D721Med (cell line): ENCODE data around the gene IFT74.
A peak's percentile ranks its signal among the peaks of the same experiment; 100 is the strongest.

Experiments used
- DNase-seq: peaks from one replicate; pipeline ENCODE4 v3.0.0; 2011; ENCODE audit warnings: low spot score; ENCODE audit not compliant: insufficient read length
- FAIRE-seq: peaks from 2 replicates; lab custom pipeline; 2011; peaks lifted over from hg19 to GRCh38; lab: Jason Lieb, UNC
- CTCF ChIP-seq: IDR thresholded peaks from 2 replicates; pipeline ENCODE4 v1.5.1; 2012; ENCODE audit warnings: mild to moderate bottlenecking, control low read depth; ENCODE audit not compliant: insufficient read depth; ENCODE audit errors: missing control alignments

The IFT74 gene

GRCh38 chr9:27005491-27005890 lies 49.3 kb downstream of the IFT74 start, which contains the start of gene LRRC19:
TSS of gene LRRC19 (minus strand) at chr9:27005672. CDS start at chr9:26999694, 5,978 bp downstream.
- no peak for DNase-seq
- no peak for FAIRE-seq
- no peak for TF ChIP-seq CTCF

- FAIRE-seq, result no peak
- DNase-seq, result no peak
Observed at GRCh38 chr9:27019589-27019988, 63.4 kb downstream of the IFT74 start.

GRCh38 chr9:27022920-27023319 lies 66.7 kb downstream of the IFT74 start:
- TF ChIP-seq CTCF, result no peak
- no peak for FAIRE-seq
- no peak for DNase-seq

More at GRCh38 chr9:27019589-27019988, 63.4 kb downstream of the IFT74 start:
- no peak for TF ChIP-seq CTCF

GRCh38 chr9:27029186-27029585 lies 73.0 kb downstream of the IFT74 start:
- FAIRE-seq (no peak), DNase-seq (no peak)
- no peak for TF ChIP-seq CTCF

GRCh38 chr9:27033815-27034403 lies 77.7 kb downstream of the IFT74 start:
- FAIRE-seq (peak; percentile 92), DNase-seq (no peak)
- peak; percentile 72 for TF ChIP-seq CTCF

- TF ChIP-seq CTCF, result no peak
- DNase-seq (no peak), FAIRE-seq (no peak)
Observed at GRCh38 chr9:27037499-27037898, 81.3 kb downstream of the IFT74 start.

- no peak for TF ChIP-seq CTCF
- no peak for DNase-seq
- FAIRE-seq, result no peak
Observed at GRCh38 chr9:27041746-27042145, 85.5 kb downstream of the IFT74 start.
